DND-41 (cell line): ENCODE measurements around the gene GRIK4.

Experiments
- CTCF ChIP-seq: IDR thresholded peaks from 2 replicates; pipeline ENCODE4 v1.5.1; 2012; ENCODE audit warnings: borderline replicate concordance, low read length, moderate library complexity, mild to moderate bottlenecking; ENCODE audit not compliant: poor library complexity, severe bottlenecking; ENCODE audit errors: extremely low read depth
- EZH2 ChIP-seq: IDR thresholded peaks from 3 replicates; pipeline ENCODE4 v1.6.1; 2012; ENCODE audit warnings: borderline replicate concordance, low read depth, mild to moderate bottlenecking, moderate library complexity, low read length, inconsistent platforms; ENCODE audit not compliant: severe bottlenecking

DNA sequence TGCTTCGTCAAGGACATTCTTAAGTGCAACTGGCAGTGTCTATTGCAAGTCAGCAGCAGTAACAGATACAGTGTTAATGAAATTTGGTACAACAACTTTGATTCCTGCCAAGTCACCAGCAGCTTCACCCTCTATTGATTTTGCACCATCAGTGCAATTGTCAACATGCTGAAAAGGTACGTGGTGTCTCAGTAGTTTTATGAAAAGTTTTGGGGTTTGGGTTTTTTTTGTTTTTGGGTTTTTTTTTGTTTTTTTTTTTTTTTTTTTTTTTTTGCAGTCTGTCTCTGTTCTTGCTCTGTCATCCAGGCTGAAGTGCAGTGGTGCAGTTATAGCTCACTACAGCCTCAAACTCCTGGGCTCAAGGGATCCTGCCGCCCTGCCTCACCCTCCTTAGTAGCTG is 19.1 kb upstream of the GRIK4 start:
- TF ChIP-seq CTCF, result no peak
- no peak for TF ChIP-seq EZH2
